Measurements from ENCODE around the gene C2CD2L.
A peak's percentile ranks its signal among the peaks of the same experiment; 100 is the strongest.
"Not testable (repeated sequence)": the region's sequence is repeated elsewhere in the genome, so short reads cannot be mapped to it uniquely, and the experiment has no call there.

Gene C2CD2L

GRCh38 chr11:119101759-119102423 is 5.3 kb upstream of the C2CD2L start, which contains the start of gene DPAGT1:
Gene DPAGT1, minus strand, starts transcription at chr11:119101853. Its CDS starts 198 bp downstream, at chr11:119101655.
- TF ChIP-seq LEF1 (IDR thresholded peaks at IDR 0.05; ENCODE audit: borderline replicate concordance), result no peak
- TF ChIP-seq SP1 (IDR thresholded peaks at IDR 0.05), result no peak
- TF ChIP-seq, protein P1, sequence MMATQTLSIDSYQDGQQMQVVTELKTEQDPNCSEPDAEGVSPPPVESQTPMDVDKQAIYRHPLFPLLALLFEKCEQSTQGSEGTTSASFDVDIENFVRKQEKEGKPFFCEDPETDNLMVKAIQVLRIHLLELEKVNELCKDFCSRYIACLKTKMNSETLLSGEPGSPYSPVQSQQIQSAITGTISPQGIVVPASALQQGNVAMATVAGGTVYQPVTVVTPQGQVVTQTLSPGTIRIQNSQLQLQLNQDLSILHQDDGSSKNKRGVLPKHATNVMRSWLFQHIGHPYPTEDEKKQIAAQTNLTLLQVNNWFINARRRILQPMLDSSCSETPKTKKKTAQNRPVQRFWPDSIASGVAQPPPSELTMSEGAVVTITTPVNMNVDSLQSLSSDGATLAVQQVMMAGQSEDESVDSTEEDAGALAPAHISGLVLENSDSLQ (IDR thresholded peaks at IDR 0.05), result peak; percentile 53; the same call in 1 of the 2 replicates
- TF ChIP-seq CTBP1 (IDR thresholded peaks at IDR 0.05; ENCODE audit: borderline replicate concordance), result peak; percentile 52; the same call in 1 of the 2 replicates
- no peak for TF ChIP-seq TARDBP (IDR thresholded peaks at IDR 0.05)
- TF ChIP-seq L3MBTL2 (conservative IDR thresholded peaks at IDR 0.05), result peak; percentile 63
- peak; percentile 88 for TF ChIP-seq ELF4 (IDR thresholded peaks at IDR 0.05)
- ChIA-PET CTCF (interaction anchor here (0.7 to 1.8 kb wide), 5 partner anchors 17 to 224 kb away, joined by 3 to 7 read pairs (median 3); partner anchors contain the start of gene HMBS), POLR2A (interaction anchor here (0.7 to 1.9 kb wide), 12 partner anchors 9 to 412 kb away, joined by 3 to 19 read pairs (median 6); partner anchors contain the start of genes HINFP, HMBS, HYOU1 and MCAM)
- DNase-seq (ENCODE audit: extremely low spot score), result peak; percentile 78

DNA sequence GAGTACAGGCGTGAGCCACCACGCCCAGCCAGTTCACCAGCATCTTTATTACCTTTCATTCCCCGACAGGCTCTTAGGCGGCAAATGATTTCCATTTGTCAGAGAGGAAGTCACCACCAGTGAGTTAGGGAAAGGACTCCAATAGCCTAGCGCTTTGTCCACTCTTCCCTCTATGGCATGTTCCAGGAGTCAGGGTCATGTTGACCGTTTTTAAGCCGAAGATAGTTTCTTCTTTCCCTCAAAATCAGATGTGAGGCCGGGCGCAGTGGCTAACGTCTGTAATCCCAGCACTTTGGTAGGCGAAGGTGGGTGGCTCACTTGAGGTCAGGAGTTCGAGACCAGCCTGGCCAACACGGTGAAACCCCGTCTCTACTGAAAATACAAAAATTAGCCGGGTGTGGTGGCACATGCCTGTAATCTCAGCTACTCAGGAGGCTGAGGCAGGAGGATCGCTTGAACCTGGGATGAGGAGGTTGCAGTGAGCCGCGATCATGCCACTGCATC is 3.9 kb upstream of the C2CD2L start:
- ChIA-PET POLR2A (interaction anchor here (0.7 to 1.9 kb wide), 8 partner anchors 9 to 413 kb away, joined by 3 to 19 read pairs (median 8); partner anchors contain the start of genes HINFP, HMBS, MCAM and NLRX1), CTCF (interaction anchor here (0.6 to 1.8 kb wide), 3 partner anchors 18 to 220 kb away, joined by 3 to 7 read pairs (median 3); partner anchors contain the start of gene HMBS)
- DNase-seq (ENCODE audit: extremely low spot score), result not testable (repeated sequence)

DNA sequence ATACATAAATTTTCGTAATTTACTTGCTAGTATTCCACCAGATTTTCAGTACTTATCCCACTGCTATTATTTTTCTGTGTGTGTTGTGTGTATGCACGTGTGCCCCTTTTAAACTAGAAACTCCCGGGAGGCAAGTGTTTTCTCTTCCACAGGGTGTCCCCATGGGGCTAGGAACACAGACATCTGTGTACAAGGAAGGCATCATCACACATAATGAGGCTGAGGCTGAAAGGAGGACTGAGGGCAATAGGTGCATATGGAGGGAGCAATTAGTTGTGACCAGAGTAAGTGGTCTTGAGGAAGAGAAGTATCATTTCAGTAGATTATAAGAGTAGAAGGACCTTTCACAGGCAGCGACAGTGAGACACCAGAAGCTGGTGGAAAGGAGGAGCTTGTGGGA is 3.4 kb upstream of the C2CD2L start:
- DNase-seq (ENCODE audit: extremely low spot score), result no peak
- CTCF ChIA-PET, result interaction anchor here (1.4 kb wide), 1 partner anchor 102 kb away, joined by 3 read pairs; the partner anchor contains the start of gene CBL
- TF ChIP-seq FOXM1 (IDR thresholded peaks at IDR 0.05; ENCODE audit: borderline replicate concordance), result no peak
- POLR2A ChIA-PET, result interaction anchor here (0.7 kb wide), 1 partner anchor 48 kb away, joined by 3 read pairs; no protein-coding TSS in a partner anchor

GRCh38 chr11:119107538-119108145 is 498 bp downstream of the C2CD2L start:
- CTCF ChIA-PET, result interaction anchor here (1.1 kb wide), 1 partner anchor 61 kb away, joined by 5 read pairs; the partner anchor contains the start of gene NLRX1
- peak; percentile 28 for DNase-seq (ENCODE audit: extremely low spot score)
- POLR2A ChIA-PET, result interaction anchor here (0.8 to 7.0 kb wide), 15 partner anchors 9 to 343 kb away, joined by 3 to 67 read pairs (median 7); partner anchors contain the start of genes CBL, HINFP, HMBS and HYOU1
- no peak for TF ChIP-seq FOXK2 (IDR thresholded peaks at IDR 0.05)
- no peak for TF ChIP-seq ZNF384 (IDR thresholded peaks at IDR 0.05)
- TF ChIP-seq SP1 (IDR thresholded peaks at IDR 0.05), result no peak

DNA sequence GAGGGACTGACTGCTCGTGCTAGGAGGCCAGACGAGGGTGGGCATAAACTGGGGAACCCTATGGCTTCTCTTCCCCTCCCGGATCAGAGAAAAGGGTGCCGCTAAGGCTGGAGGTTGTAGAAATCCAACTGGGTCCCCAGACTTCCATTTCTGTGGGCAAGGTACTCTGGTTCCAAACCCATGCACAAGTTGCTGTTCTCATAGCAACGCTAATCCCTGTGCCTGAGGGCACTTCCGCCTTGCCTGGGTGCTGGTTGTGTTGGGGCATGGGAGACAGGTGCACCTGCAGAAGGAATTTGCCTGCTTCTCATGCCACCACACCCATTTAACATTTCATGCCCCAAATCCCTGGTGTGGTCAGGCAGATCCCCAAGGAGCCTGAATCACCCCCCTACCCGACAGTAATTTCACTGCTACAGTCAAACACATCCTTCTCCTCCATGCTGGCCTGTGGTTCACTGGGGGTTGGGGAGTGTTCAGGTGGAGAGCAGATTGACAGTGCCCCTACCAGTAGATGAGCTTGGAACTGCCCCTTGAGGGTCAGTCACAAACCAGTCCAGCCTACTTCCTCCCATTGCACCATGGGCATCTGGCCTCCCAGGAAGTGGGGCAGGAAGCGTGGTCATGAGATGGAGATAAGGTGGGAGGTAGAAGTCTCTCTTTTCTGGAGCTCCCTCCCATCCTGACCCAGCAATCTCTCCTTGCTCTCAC is 1.2 kb downstream of the C2CD2L start:
- POLR2A ChIA-PET, result interaction anchor here (7.0 kb wide), 1 partner anchor 13 kb away, joined by 67 read pairs; the partner anchor contains the start of gene HINFP
- peak; percentile 39 for DNase-seq (ENCODE audit: extremely low spot score)
- CTCF ChIA-PET, result no interaction called here
- no peak for TF ChIP-seq ELF4 (IDR thresholded peaks at IDR 0.05)
- TF ChIP-seq, protein P1 (IDR thresholded peaks at IDR 0.05), result peak; percentile 49

- CTCF ChIA-PET, result no interaction called here
- TF ChIP-seq TARDBP (IDR thresholded peaks at IDR 0.05), result no peak
- no peak for TF ChIP-seq SP1 (IDR thresholded peaks at IDR 0.05)
- TF ChIP-seq LEF1 (IDR thresholded peaks at IDR 0.05; ENCODE audit: borderline replicate concordance), result no peak
- TF ChIP-seq ELF4 (IDR thresholded peaks at IDR 0.05), result no peak
- TF ChIP-seq L3MBTL2 (conservative IDR thresholded peaks at IDR 0.05), result no peak
- TF ChIP-seq FOXK2 (IDR thresholded peaks at IDR 0.05), result no peak
- no peak for TF ChIP-seq NFRKB (IDR thresholded peaks at IDR 0.05)
- no peak for TF ChIP-seq CTBP1 (IDR thresholded peaks at IDR 0.05; ENCODE audit: borderline replicate concordance)
- no peak for TF ChIP-seq HDGF (IDR thresholded peaks at IDR 0.05; ENCODE audit: borderline replicate concordance)
- TF ChIP-seq ARNT (IDR thresholded peaks at IDR 0.05), result no peak
- POLR2A ChIA-PET, result interaction anchor here (0.8 to 7.0 kb wide), 2 partner anchors 10 to 12 kb away, joined by 3 to 67 read pairs; partner anchors contain the start of gene HINFP
- DNase-seq (ENCODE audit: extremely low spot score), result no peak
These were observed 1.7 kb downstream of the C2CD2L start for GRCh38 chr11:119108857-119109221.

DNA sequence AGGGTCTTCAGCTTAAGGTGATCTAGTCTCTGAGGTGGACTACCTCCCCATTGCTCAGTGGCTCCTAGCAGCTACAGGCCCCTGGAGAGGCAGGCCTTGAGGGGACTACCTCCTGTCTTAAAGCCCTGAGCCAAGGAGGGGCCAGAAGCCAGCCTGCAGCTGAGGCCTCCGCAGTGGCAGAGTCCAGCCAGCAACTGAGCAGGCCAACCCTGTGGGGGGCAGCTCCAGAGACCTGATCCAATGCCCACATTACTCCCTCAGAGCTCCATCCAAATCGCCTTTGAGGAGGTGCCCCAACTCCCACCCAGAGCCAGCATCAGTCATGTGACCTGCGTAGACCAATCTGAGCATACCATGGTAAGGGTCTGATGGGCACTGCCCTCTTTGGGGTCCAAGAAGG is 2.7 kb downstream of the C2CD2L start:
- CTCF ChIA-PET, result interaction anchor here (1.4 kb wide), 1 partner anchor 214 kb away, joined by 3 read pairs; no protein-coding TSS in a partner anchor
- no peak for DNase-seq (ENCODE audit: extremely low spot score)
- POLR2A ChIA-PET, result interaction anchor here (0.8 to 7.0 kb wide), 3 partner anchors 9 to 25 kb away, joined by 3 to 67 read pairs (median 4); partner anchors contain the start of genes HINFP and HMBS
- TF ChIP-seq TARDBP (IDR thresholded peaks at IDR 0.05) (no peak), FOXM1 (IDR thresholded peaks at IDR 0.05; ENCODE audit: borderline replicate concordance) (no peak), FOXK2 (IDR thresholded peaks at IDR 0.05) (no peak), HDGF (IDR thresholded peaks at IDR 0.05; ENCODE audit: borderline replicate concordance) (no peak), LEF1 (IDR thresholded peaks at IDR 0.05; ENCODE audit: borderline replicate concordance) (no peak), FOXA1 (IDR thresholded peaks at IDR 0.05) (no peak), ARNT (IDR thresholded peaks at IDR 0.05) (no peak), SP1 (IDR thresholded peaks at IDR 0.05) (no peak)
